NOMO-1 treated with DMSO at 0.1 percent for 48 hours (cell line): Measurements from ENCODE around the gene CCDC8.
"Not testable (repeated sequence)": the region's sequence is repeated elsewhere in the genome, so short reads cannot be mapped to it uniquely, and the experiment has no call there.

Source experiments
- DNase-seq: peaks from one replicate; lab custom pipeline; 2025; ENCODE audit not compliant: unreplicated experiment; lab: John Stamatoyannopoulos, UW

The CCDC8 gene

GRCh38 chr19:46428239-46429135 is 15.1 kb upstream of the CCDC8 start, which contains the start of gene PNMA8C:
Gene PNMA8C, minus strand, starts transcription at chr19:46428936. Its CDS starts 577 bp downstream, at chr19:46428359.
- DNase-seq, result peak; percentile 27

DNA sequence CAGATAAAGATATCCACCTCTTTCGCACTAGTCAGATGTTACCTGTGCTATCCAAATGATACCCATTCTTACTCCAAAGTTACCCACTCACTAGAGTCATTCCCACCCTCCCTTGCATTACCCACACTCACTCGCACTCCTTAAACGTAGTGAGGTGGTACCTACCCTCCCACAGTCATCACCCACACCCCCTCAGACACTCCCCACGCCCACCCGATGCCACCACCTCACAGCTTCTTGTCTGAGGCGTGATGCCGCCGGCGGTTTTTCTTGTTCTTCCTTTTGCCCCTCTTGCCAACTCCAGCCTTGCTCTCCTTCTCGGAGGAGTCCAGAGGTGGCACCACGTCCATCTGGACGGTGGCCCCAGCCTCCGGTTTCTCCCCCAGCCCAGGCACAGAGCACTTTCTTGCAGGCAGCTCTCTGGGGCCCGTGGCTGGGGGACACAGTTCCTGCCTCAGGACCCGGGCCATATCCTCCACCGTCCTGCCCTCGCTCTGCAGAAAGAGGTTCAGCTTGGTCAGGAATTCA is 14.2 kb upstream of the CCDC8 start:
- no peak for DNase-seq

- DNase-seq, result no peak
Observed at GRCh38 chr19:46426506-46427162, 13.3 kb upstream of the CCDC8 start.

GRCh38 chr19:46426035-46426505 is 12.7 kb upstream of the CCDC8 start:
- no peak for DNase-seq

GRCh38 chr19:46423188-46423587 is 9.8 kb upstream of the CCDC8 start:
- DNase-seq, result no peak

GRCh38 chr19:46422344-46422743 is 9.0 kb upstream of the CCDC8 start:
- DNase-seq, result no peak

GRCh38 chr19:46420056-46420455 is 6.7 kb upstream of the CCDC8 start:
- no peak for DNase-seq

- not testable (repeated sequence) for DNase-seq
Observed at GRCh38 chr19:46415804-46416709, 2.7 kb upstream of the CCDC8 start.

DNA sequence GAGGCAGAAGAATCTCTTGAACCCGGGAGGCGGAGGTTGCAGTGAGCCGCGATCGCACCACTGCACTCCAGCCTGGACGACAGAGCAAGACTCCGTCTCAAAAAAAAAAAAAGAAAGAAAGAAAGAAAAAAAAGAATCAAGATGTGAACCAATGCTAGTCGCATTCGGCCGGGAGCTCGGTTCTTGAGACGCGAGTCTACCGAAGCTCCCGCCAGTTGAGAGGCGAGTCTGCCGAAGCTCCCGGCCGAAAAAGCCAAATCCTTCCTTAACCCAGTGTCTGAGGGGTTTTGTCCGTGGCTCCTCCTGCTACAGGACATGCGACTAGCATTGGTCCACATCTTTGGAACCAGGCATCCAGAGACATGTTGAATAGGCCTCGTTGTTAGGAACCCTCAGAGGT is 1.5 kb upstream of the CCDC8 start:
- DNase-seq, result not testable (repeated sequence)

DNA sequence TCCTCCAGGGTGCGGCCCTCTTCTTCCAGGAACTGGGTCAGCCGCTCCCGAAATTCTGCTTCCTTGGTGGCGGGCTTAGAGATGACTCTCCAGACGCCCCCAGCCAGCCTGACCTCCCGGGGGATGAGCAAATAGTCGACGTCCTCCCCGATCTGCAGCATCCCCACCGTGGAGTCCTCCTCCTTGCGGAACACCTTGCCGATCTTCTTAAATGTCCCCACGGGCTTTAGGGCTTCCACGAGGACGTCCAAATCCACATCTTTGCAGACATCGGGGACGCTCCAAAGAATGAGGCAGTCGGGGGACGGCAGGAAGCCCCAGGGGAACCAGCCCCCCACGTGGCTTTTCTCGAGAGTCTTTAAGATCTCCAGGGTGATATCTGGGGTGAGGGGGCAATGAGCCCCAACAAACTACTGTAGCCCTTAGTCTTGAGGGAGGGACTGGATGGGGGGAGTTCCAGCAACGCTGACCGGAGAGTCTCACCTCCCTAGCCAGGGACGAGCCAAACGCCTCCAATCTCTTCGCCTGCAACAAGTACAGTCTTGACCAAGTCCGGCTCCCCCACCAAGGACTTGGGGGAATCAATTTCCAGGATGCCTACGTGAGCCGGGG is 608 bp downstream of the CCDC8 start:
- no peak for DNase-seq

- DNase-seq, result no peak
Observed at GRCh38 chr19:46411925-46412649, 1.3 kb downstream of the CCDC8 start.

DNA sequence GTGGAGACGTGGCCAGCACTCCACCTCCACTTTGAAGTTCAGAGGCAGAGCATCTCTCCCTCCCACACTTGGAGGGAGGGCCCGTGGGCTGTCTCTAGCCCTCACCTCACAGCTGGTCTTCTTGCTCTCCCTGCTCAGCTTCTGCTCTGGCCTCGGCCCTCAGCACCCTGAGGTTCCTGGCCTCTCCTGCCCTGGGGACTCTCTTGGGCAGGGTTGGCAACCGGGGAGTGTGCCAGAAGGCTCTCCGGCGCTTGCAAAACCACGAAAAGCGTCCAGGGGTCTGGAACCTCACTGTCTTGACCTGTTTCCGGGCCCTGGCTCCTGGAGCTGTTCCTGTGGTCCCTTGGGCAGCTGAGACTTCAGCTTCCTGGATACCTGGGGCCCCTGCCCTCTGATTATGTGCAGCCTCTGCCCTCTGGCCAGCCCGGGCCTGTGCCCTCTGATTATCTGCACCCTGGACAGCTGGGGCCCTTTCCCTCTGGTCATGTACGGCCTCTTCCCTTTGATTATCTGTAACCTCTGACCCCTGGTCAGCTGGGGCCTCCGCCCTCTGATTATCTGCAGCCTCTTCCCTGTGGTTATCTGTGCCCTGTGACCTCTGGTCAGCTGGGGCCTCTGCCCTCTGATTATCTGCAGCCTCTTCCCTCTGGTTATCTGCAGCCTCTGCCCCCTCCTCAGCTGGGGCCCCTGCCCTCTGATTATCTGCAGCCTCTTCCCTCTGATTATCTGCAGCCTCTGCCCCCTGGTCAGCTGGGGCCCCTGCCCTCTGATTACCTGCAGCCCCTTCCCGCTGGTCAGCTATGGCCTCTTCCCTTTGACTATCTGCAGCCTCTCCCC is 2.1 kb downstream of the CCDC8 start:
- no peak for DNase-seq

GRCh38 chr19:46410205-46411087 is 2.9 kb downstream of the CCDC8 start:
- DNase-seq, result peak; percentile 17

- DNase-seq, result no peak
Observed at GRCh38 chr19:46409191-46409590, 4.2 kb downstream of the CCDC8 start.

- no peak for DNase-seq
Observed at GRCh38 chr19:46408664-46409039, 4.7 kb downstream of the CCDC8 start.

DNA sequence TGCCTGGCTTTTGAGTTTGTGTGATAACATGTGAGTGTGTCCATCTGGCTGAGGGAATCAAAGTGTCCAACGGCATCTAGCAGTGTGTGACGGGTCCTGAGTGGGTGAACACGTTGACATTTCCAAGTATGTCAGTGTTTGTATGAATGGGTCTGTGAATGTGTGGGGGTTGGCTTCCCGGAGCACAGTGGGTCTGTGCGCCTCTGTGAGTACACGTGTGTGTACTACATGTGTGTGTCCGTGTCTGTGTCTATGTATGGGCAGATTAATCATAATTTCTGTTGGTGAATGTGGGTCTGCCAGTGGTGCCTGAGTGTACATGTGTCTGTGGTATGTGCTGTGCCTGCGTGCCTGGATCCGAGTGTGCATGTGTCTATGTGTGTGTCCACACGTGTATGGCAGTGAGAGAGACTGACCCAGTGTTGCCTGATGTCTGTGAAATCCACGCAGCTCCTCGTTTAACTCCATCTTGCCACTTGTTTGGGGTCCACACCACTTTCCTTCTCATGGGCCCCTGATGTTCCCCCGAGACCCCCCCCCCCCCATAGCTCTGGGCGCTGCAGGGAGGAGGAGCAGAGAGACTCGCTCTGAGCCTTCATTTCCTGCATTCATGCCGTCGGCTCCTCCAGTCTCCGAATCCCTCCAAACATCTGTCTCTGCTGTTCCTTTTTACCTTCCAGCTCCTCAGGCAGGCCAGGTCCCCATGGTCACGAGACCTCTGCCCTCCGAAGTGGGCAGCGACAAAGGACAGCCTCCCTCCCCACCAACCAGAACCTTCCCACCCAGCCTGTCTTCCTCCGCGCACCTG is 5.3 kb downstream of the CCDC8 start:
- DNase-seq, result no peak

DNA sequence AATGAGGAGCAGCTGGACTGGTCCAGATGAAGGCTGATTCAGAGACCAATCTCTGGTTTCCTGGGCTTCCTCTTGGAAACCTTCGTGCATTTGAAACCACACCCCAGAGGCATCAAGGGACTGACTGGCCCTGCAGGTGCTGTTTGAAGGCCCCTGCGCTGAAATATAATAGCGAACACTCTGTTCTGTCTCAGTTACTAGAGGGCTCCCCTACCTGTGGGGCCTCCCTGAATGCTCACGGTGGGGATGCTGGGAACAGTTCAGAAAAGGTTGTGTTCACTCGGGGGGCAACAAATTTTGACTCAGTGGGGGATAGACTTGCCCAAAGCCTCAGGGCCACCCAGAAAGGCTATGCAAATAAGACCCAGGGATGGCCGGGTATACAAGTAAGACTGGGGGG is 6.4 kb downstream of the CCDC8 start:
- no peak for DNase-seq
